GM12878 (cell line): Measurements from ENCODE around the gene CBX2.

Experiments used
- CTCF ChIP-seq, 3 experiments: IDR thresholded peaks in 2 of 3; conservative IDR thresholded peaks in 1 of 3; 2 replicates each; pipeline ENCODE4 v1.5.1; 2011; ENCODE audit warnings: low read depth in 3 of 3, low read length in 3 of 3, mild to moderate bottlenecking in 3 of 3, control low read depth in 2 of 3, moderate library complexity in 2 of 3, inconsistent platforms in 1 of 3, mixed read lengths in 1 of 3; ENCODE audit not compliant: control insufficient read depth in 2 of 3, insufficient read depth in 1 of 3; ENCODE audit errors: extremely low read depth in 1 of 3
- E4F1 ChIP-seq: fragments of 450-650 bp; IDR thresholded peaks from 2 replicates; pipeline ENCODE4 v1.6.1; 2018; ENCODE audit warnings: borderline replicate concordance, mild to moderate bottlenecking; ENCODE audit not compliant: partially characterized antibody
- ESRRA ChIP-seq: IDR thresholded peaks from 2 replicates; pipeline ENCODE4 v1.6.1; 2012; ENCODE audit warnings: mild to moderate bottlenecking, low read length, improper control_type of control experiment
- MTA3 ChIP-seq: IDR thresholded peaks from 2 replicates; pipeline ENCODE4 v1.6.1; 2012; ENCODE audit warnings: low read length, inconsistent platforms, borderline replicate concordance
- RCOR1 ChIP-seq: conservative IDR thresholded peaks from 2 replicates; pipeline ENCODE4 v1.6.1; 2012; ENCODE audit warnings: low read depth, low read length, improper control_type of control experiment

- TF ChIP-seq ESRRA: no peak
- TF ChIP-seq RCOR1: no peak
- TF ChIP-seq CTCF (IDR thresholded peaks at IDR 0.05 in 2 of 3, conservative IDR thresholded peaks at IDR 0.05 in 1 of 3; ENCODE audit: control insufficient read depth in 2 of 3, extremely low read depth in 1 of 3, insufficient read depth in 1 of 3, low read depth in 3 of 3, low read length in 3 of 3): no peak
- no peak for TF ChIP-seq MTA3
- no peak for TF ChIP-seq E4F1
Observed at GRCh38 chr17:79749156-79749815, 28.7 kb upstream of the CBX2 start.
